Measurements from ENCODE around the gene PRKCZ.

GRCh38 chr1:2172551-2173146, 122.4 kb downstream of the PRKCZ start:
- no peak for TF ChIP-seq CTCF (conservative IDR thresholded peaks at IDR 0.05; ENCODE audit: low read length)
- TF ChIP-seq EZH2phosphoT487 (IDR thresholded peaks at IDR 0.05; ENCODE audit: borderline replicate concordance, low read depth, low read length) = no peak
